SU-DHL-6 (cell line): ENCODE results near the gene RCBTB2.

Source experiments
- CTCF ChIP-seq: fragments of 200-600 bp; sonication (generic); IDR thresholded peaks from one replicate; pipeline ENCODE4 v1.5.1; 2017; ENCODE audit warnings: antibody characterized with exemption, mild to moderate bottlenecking, low read length, moderate library complexity; ENCODE audit not compliant: insufficient read depth, poor library complexity, severe bottlenecking
- EZH2phosphoT487 ChIP-seq: fragments of 200-600 bp; sonication (generic), shearing (Covaris generic); conservative IDR thresholded peaks from 2 replicates; pipeline ENCODE4 v1.6.1; 2018; ENCODE audit warnings: mild to moderate bottlenecking, antibody characterized with exemption, low read length, moderate library complexity, mixed read lengths

GRCh38 chr13:48485432-48485831 lies 47.4 kb downstream of the RCBTB2 start:
- no peak for TF ChIP-seq CTCF
- no peak for TF ChIP-seq EZH2phosphoT487
